IMR-90 (cell line): ENCODE data around the gene CYP2F1. TPM values are rescaled to one million over a fixed set of nuclear protein-coding genes. Genes with fewer than 3 reads are reported as not detected.

ENCODE experiments used
- ATAC-seq: fragments of 200-7000 bp; cut with Tn5 transposase; 2 replicates; pipeline ENCODE4 v1.9.1; 2020; ENCODE audit warnings: low read depth, mild to moderate bottlenecking, moderate library complexity
- BruUV-seq: library from RNA; stranded (reverse); fragments of 400-500 nt; replicated peaks from 2 replicates; lab custom pipeline; 2021; lab: Mats Ljungman, UMichigan
- CTCF ChIA-PET: fragments of 300-600 bp; formaldehyde crosslinking; extraction: SDS; loops from one replicate; lab custom pipeline; 2021; ENCODE audit warnings: antibody characterized with exemption; lab: Yijun Ruan, JAX
- POLR2A ChIA-PET: fragments of 300-600 bp; sonication (Branson Sonifier 250); formaldehyde crosslinking; loops from one replicate; lab custom pipeline; 2022; ENCODE audit warnings: antibody characterized with exemption; ENCODE audit not compliant: unreplicated experiment; lab: Charles Lee
- DNase-seq: peaks from one replicate; pipeline ENCODE4 v3.0.0; 2013
- H2AFZ ChIP-seq: replicated peaks from 2 replicates; pipeline ENCODE3; 2013; ENCODE audit warnings: low read length, mild to moderate bottlenecking; ENCODE audit not compliant: poor library complexity
- H2AK5ac ChIP-seq: 2 replicates; pipeline ENCODE4 v1.6.1; 2013; ENCODE audit warnings: low read depth, low read length, inconsistent platforms
- H2AK9ac ChIP-seq: replicated peaks from 2 replicates; pipeline ENCODE3; 2013; ENCODE audit warnings: mild to moderate bottlenecking, low read depth, low read length, moderate library complexity; ENCODE audit not compliant: poor library complexity
- H2BK120ac ChIP-seq: 2 replicates; pipeline ENCODE4 v1.6.1; 2013; ENCODE audit warnings: low read depth, low read length, inconsistent platforms
- H2BK15ac ChIP-seq: 3 replicates; pipeline ENCODE4 v1.6.1; 2013; ENCODE audit warnings: low read depth, low read length, inconsistent platforms
- H2BK20ac ChIP-seq: 2 replicates; pipeline ENCODE4 v1.6.1; 2013; ENCODE audit warnings: low read depth, mild to moderate bottlenecking, inconsistent platforms, low read length, moderate library complexity
- H2BK5ac ChIP-seq: 2 replicates; pipeline ENCODE4 v1.6.1; 2013; ENCODE audit warnings: mild to moderate bottlenecking, low read depth, low read length, inconsistent platforms; ENCODE audit not compliant: poor library complexity, severe bottlenecking
- H3K14ac ChIP-seq: replicated peaks from 2 replicates; pipeline ENCODE4 v1.6.1; 2013; ENCODE audit warnings: low read depth, low read length, inconsistent platforms
- H3K18ac ChIP-seq: 2 replicates; pipeline ENCODE4 v1.6.1; 2013; ENCODE audit warnings: low read depth, low read length, control low read depth
- H3K23ac ChIP-seq: 2 replicates; pipeline ENCODE4 v1.6.1; 2013; ENCODE audit warnings: low read depth, low read length, inconsistent platforms
- H3K27ac ChIP-seq: 2 replicates; pipeline ENCODE4 v1.5.1; 2013; ENCODE audit warnings: mild to moderate bottlenecking, control low read depth, low read length; ENCODE audit not compliant: insufficient read depth
- H3K27me3 ChIP-seq: 2 replicates; pipeline ENCODE4 v1.6.1; 2013; ENCODE audit warnings: low read length; ENCODE audit not compliant: control insufficient read depth, insufficient read depth
- H3K36me3 ChIP-seq: 2 replicates; pipeline ENCODE4 v1.6.1; 2013; ENCODE audit warnings: low read length, mixed read lengths; ENCODE audit not compliant: control insufficient read depth, insufficient read depth
- H3K4ac ChIP-seq: 2 replicates; pipeline ENCODE4 v1.6.1; 2013; ENCODE audit warnings: low read depth, low read length, inconsistent platforms
- H3K4me1 ChIP-seq: 2 replicates; pipeline ENCODE4 v1.6.1; 2013; ENCODE audit warnings: low read length, mixed read lengths; ENCODE audit not compliant: control insufficient read depth, insufficient read depth
- H3K4me2 ChIP-seq: 2 replicates; pipeline ENCODE4 v1.6.1; 2013; ENCODE audit warnings: low read depth, mild to moderate bottlenecking, control low read depth, low read length, moderate library complexity
- H3K4me3 ChIP-seq: 2 replicates; pipeline ENCODE4 v1.5.1; 2013; ENCODE audit warnings: low read depth, mild to moderate bottlenecking, control low read depth, low read length, moderate library complexity; ENCODE audit not compliant: insufficient read depth
- H3K56ac ChIP-seq: 2 replicates; pipeline ENCODE4 v1.6.1; 2013; ENCODE audit warnings: low read length, inconsistent platforms; ENCODE audit not compliant: insufficient read depth; ENCODE audit errors: extremely low read depth
- H3K79me1 ChIP-seq, 2 experiments: 2 replicates each; pipeline ENCODE4 v1.6.1; 2013; ENCODE audit warnings: low read length in 2 of 2, inconsistent platforms in 1 of 2, low read depth in 1 of 2
- H3K9ac ChIP-seq: 2 replicates; pipeline ENCODE4 v1.6.1; 2013; ENCODE audit warnings: low read depth, low read length, control low read depth
- H3K9me1 ChIP-seq: 2 replicates; pipeline ENCODE4 v1.6.1; 2013; ENCODE audit warnings: low read length, inconsistent platforms; ENCODE audit not compliant: insufficient read depth
- H3K9me3 ChIP-seq: 2 replicates; pipeline ENCODE4 v1.6.1; 2013; ENCODE audit warnings: low read length; ENCODE audit not compliant: control insufficient read depth, insufficient read depth
- H4K20me1 ChIP-seq: 2 replicates; pipeline ENCODE4 v1.6.1; 2013; ENCODE audit warnings: low read length, inconsistent platforms; ENCODE audit not compliant: insufficient read depth
- H4K5ac ChIP-seq: 2 replicates; pipeline ENCODE4 v1.6.1; 2013; ENCODE audit warnings: mild to moderate bottlenecking, low read depth, low read length, control low read depth
- H4K8ac ChIP-seq, 2 experiments: 2 replicates each; pipeline ENCODE4 v1.6.1; 2013; ENCODE audit warnings: low read depth in 2 of 2, low read length in 2 of 2, control low read depth in 1 of 2, inconsistent platforms in 1 of 2
- H4K91ac ChIP-seq: 2 replicates; pipeline ENCODE4 v1.6.1; 2013; ENCODE audit warnings: low read depth, low read length, inconsistent platforms; ENCODE audit not compliant: insufficient read depth
- BHLHE40 ChIP-seq: fragments of 150-350 bp; IDR thresholded peaks from 2 replicates; pipeline ENCODE4 v1.6.1; 2016; ENCODE audit warnings: mild to moderate bottlenecking, low read depth, low read length
- CEBPB ChIP-seq: IDR thresholded peaks from 2 replicates; pipeline ENCODE4 v1.6.1; 2012; ENCODE audit warnings: low read depth, low read length, improper control_type of control experiment
- CHD1 ChIP-seq: IDR thresholded peaks from 2 replicates; pipeline ENCODE4 v1.6.1; 2012; ENCODE audit warnings: low read depth, low read length, improper control_type of control experiment
- CTCF ChIP-seq: conservative IDR thresholded peaks from 2 replicates; pipeline ENCODE4 v1.5.1; 2012; ENCODE audit warnings: mild to moderate bottlenecking, low read depth, low read length, improper control_type of control experiment
- ELK1 ChIP-seq: fragments of 150-350 bp; IDR thresholded peaks from 2 replicates; pipeline ENCODE4 v1.6.1; 2016; ENCODE audit warnings: low read depth, mild to moderate bottlenecking, low read length, moderate library complexity, borderline replicate concordance
- FOS ChIP-seq: fragments of 150-350 bp; IDR thresholded peaks from 2 replicates; pipeline ENCODE4 v1.6.1; 2016; ENCODE audit warnings: low read depth, low read length
- MAFK ChIP-seq: IDR thresholded peaks from 2 replicates; pipeline ENCODE4 v1.6.1; 2012; ENCODE audit warnings: low read depth, low read length, improper control_type of control experiment
- MAZ ChIP-seq: IDR thresholded peaks from 2 replicates; pipeline ENCODE4 v1.6.1; 2012; ENCODE audit warnings: low read depth, mild to moderate bottlenecking, low read length, improper control_type of control experiment, moderate library complexity, borderline replicate concordance
- MXI1 ChIP-seq: IDR thresholded peaks from 2 replicates; pipeline ENCODE4 v1.6.1; 2012; ENCODE audit warnings: low read depth, mild to moderate bottlenecking, low read length, moderate library complexity, borderline replicate concordance
- NFE2L2 ChIP-seq: fragments of 150-350 bp; IDR thresholded peaks from 2 replicates; pipeline ENCODE4 v1.6.1; 2016; ENCODE audit warnings: low read depth, mild to moderate bottlenecking, low read length
- POLR2A ChIP-seq: IDR thresholded peaks from 2 replicates; pipeline ENCODE4 v1.6.1; 2012; ENCODE audit warnings: mild to moderate bottlenecking, low read depth, low read length
- RAD21 ChIP-seq: IDR thresholded peaks from 2 replicates; pipeline ENCODE4 v1.6.1; 2012; ENCODE audit warnings: low read length, improper control_type of control experiment
- RCOR1 ChIP-seq: IDR thresholded peaks from 2 replicates; pipeline ENCODE4 v1.6.1; 2012; ENCODE audit warnings: mild to moderate bottlenecking, low read length, improper control_type of control experiment; ENCODE audit not compliant: insufficient replicate concordance
- RFX5 ChIP-seq: IDR thresholded peaks from 2 replicates; pipeline ENCODE4 v1.8.0; 2012; ENCODE audit warnings: low read depth, mild to moderate bottlenecking, low read length, moderate library complexity
- SMC3 ChIP-seq: fragments of 150-350 bp; IDR thresholded peaks from 2 replicates; pipeline ENCODE4 v1.6.1; 2016; ENCODE audit warnings: low read depth, mild to moderate bottlenecking, antibody characterized with exemption, low read length, moderate library complexity
- USF2 ChIP-seq: fragments of 150-350 bp; IDR thresholded peaks from 2 replicates; pipeline ENCODE4 v1.6.1; 2017; ENCODE audit warnings: mild to moderate bottlenecking, antibody characterized with exemption, low read length, low read depth
- WGBS, 2 experiments: methylation state at CpG; one replicate each; pipeline versions ENCODE4 v1.1.5 to v1.1.7; 2013; ENCODE audit warnings: missing lambda C conversion rate in 2 of 2; ENCODE audit not compliant: insufficient read length in 1 of 2; ENCODE audit errors: extremely low coverage in 2 of 2; 5-methylcytosine and 5-hydroxymethylcytosine counted together
- dilution Hi-C: fragments of 300-500 bp; cut with HindIII; formaldehyde crosslinking; loops from one replicate; pipeline ENCODE4 v1.14.3; 2018; ENCODE audit warnings: low sequenced_read_pairs; ENCODE audit not compliant: unreplicated experiment
- in situ Hi-C: fragments of 300-500 bp; cut with MboI; formaldehyde crosslinking; loops from 3 replicates; pipeline ENCODE4 v1.14.3; 2019; ENCODE audit warnings: low sequenced_read_pairs, inconsistent platforms, mixed read lengths
- intact Hi-C: fragments of 100-400 bp; cut with micrococcal nuclease; formaldehyde crosslinking; loops from 2 replicates; pipeline ENCODE4 v1.10.0; 2022
- polyA plus RNA-seq, 3 experiments: library from polyadenylated mRNA; depleted of rRNA; stranded (reverse); fragments of >200 nt; gene quantifications; 2 replicates each; pipeline ENCODE4 v1.2.3, GENCODE V29; 2012; ENCODE audit warnings: low replicate concordance in 1 of 3
- total RNA-seq: library from RNA; depleted of rRNA; stranded (reverse); fragments of >200 nt; gene quantifications from 2 replicates; pipeline ENCODE4 v1.2.3, GENCODE V29; 2012

CYP2F1 gene
- total and polyA plus RNA-seq, 2 of the 4 experiments (the other 2 are of a cell fraction) = not detected

GRCh38 chr19:41111296-41111695 is 2.9 kb upstream of the CYP2F1 start:
- Histone ChIP-seq H3K27ac (no peak overlapping the region), H2AK5ac (no peak overlapping the region), H2BK20ac (no peak overlapping the region), H2BK15ac (no peak overlapping the region), H4K91ac (no peak overlapping the region), H3K56ac (no peak overlapping the region), H3K9me3 (no peaks in the 10 kb centered on the region), H2BK120ac (no peak overlapping the region), H3K27me3 (peaks cover 5% of the 10 kb centered on the region; the same call in 1 of the 2 replicates), H2AK9ac (no peak overlapping the region), H3K4ac (no peak overlapping the region), H4K5ac (no peak overlapping the region), H3K36me3 (no peaks in the 10 kb centered on the region), H3K4me1 (no peaks in the 10 kb centered on the region), H3K9ac (no peak overlapping the region), H4K20me1 (no peaks in the 10 kb centered on the region), H3K18ac (no peak overlapping the region), H3K23ac (no peak overlapping the region), H3K79me1 (no peaks in the 10 kb centered on the region), H2BK5ac (no peak overlapping the region), H3K4me2 (no peak overlapping the region), H2AFZ (no peak overlapping the region), H3K4me3 (no peak overlapping the region), H3K9me1 (no peaks in the 10 kb centered on the region), H3K14ac (no peak overlapping the region), H4K8ac (no peak overlapping the region)
- no peak for ATAC-seq
- no TSS peak for BruUV-seq
- ChIA-PET CTCF (no interaction called here), POLR2A (no interaction called here)
- dilution Hi-C loops (no loop called here), intact Hi-C loops (no loop called here), in situ Hi-C loops (no loop called here)
- TF ChIP-seq USF2 (no peak), BHLHE40 (no peak), CHD1 (no peak), CEBPB (no peak), SMC3 (no peak), MXI1 (no peak), RFX5 (no peak), FOS (no peak), MAZ (no peak), RCOR1 (no peak), POLR2A (no peak), MAFK (no peak), ELK1 (no peak), NFE2L2 (no peak), RAD21 (no peak), CTCF (no peak)
- no peak for DNase-seq
- 95% methylated on average over 3 of the region's 9 CpGs; no CpG with 5 or more reads in 1 of the 2 experiments for WGBS, 2 experiments
